Kidney (tissue), 14 donors: ENCODE data around the gene CD38. TPM values are rescaled to one million over a fixed set of nuclear protein-coding genes. Genes with fewer than 3 reads are reported as not detected.

Source experiments
- DNase-seq, 5 donors: peaks; one replicate each; pipeline ENCODE4 v3.0.0-alpha.2; 2013 to 2020
- FAIRE-seq: peaks from 2 replicates; lab custom pipeline; 2012; peaks lifted over from hg19 to GRCh38; lab: Jason Lieb, UNC
- H3K27ac ChIP-seq, 2 donors: one replicate each; pipeline ENCODE4 v1.7.0; 2013; ENCODE audit warnings: low read depth in 2 of 2, low read length in 2 of 2, inconsistent platforms in 1 of 2
- H3K27me3 ChIP-seq: one replicate; pipeline ENCODE4 v1.7.1; 2013; ENCODE audit warnings: low read length, inconsistent platforms; ENCODE audit not compliant: control insufficient read depth, insufficient read depth
- H3K36me3 ChIP-seq, 3 donors: one replicate each; pipeline versions ENCODE4 v1.7.0 to v1.7.1; 2013; ENCODE audit warnings: low read length in 3 of 3, control low read depth in 1 of 3, inconsistent platforms in 1 of 3; ENCODE audit not compliant: insufficient read depth in 3 of 3, control insufficient read depth in 2 of 3
- H3K4me1 ChIP-seq, 3 donors: one replicate each; pipeline versions ENCODE4 v1.7.0 to v1.7.1; 2013; ENCODE audit warnings: low read length in 3 of 3, inconsistent platforms in 1 of 3, low read depth in 1 of 3; ENCODE audit not compliant: control insufficient read depth in 2 of 3, insufficient read depth in 2 of 3
- H3K4me3 ChIP-seq, 3 donors: one replicate each; pipeline versions ENCODE4 v1.7.0 to v1.8.1; 2013; ENCODE audit warnings: low read length in 3 of 3, control low read depth in 1 of 3, inconsistent platforms in 1 of 3
- H3K9ac ChIP-seq, 3 donors: one replicate each; pipeline versions ENCODE4 v1.7.0 to v1.7.1; 2013; ENCODE audit warnings: low read length in 3 of 3, control low read depth in 1 of 3, inconsistent platforms in 1 of 3
- H3K9me3 ChIP-seq, 3 donors: one replicate each; pipeline versions ENCODE4 v1.7.0 to v1.7.1; 2013; ENCODE audit warnings: low read length in 3 of 3, control low read depth in 1 of 3, inconsistent platforms in 1 of 3; ENCODE audit not compliant: control insufficient read depth in 2 of 3, insufficient read depth in 1 of 3
- CTCF ChIP-seq: IDR thresholded peaks from 3 replicates; pipeline ENCODE4 v1.5.1; 2012; ENCODE audit warnings: mild to moderate bottlenecking, moderate library complexity, borderline replicate concordance; ENCODE audit not compliant: insufficient read depth; ENCODE audit errors: extremely low read depth
- intact Hi-C: fragments of 100-400 bp; cut with DNase I; formaldehyde crosslinking; loops from one replicate; pipeline ENCODE4 v1.11.1; 2022
- polyA plus RNA-seq: library from polyadenylated mRNA; stranded (reverse); fragments of 350-450 nt; fragmentation: Illumina TruSeq; extraction: RNeasy Lipid Tissue Mini Kit (QIAGEN cat#74804); gene quantifications from one replicate; pipeline ENCODE4 v1.2.3, GENCODE V29; 2014; ENCODE audit warnings: low read depth, low replicate concordance; ENCODE audit not compliant: insufficient read depth
- total RNA-seq: library from RNA; stranded (reverse); fragmentation: NEBNext Ultra II Directional; extraction: Animal tissue kit (Norgen Biotek cat#: 25700); gene quantifications from one replicate; pipeline ENCODE4 v1.2.1, GENCODE V29; 2021
- donor health status: control.
- donor health status: control.
- donor health status: control.
- donor health status: control.
- donor health status: control.
- donor health status: DM: yes; HTN: yes; CAD: no.
- donor health status: Normal renal cell carcinoma (clear cell type).

The CD38 gene
- total and polyA plus RNA-seq, 2 donors from 2014 or later, result 0.15 to 8.9 TPM

GRCh38 chr4:15793506-15794363, 15.6 kb downstream of the CD38 start:
- Histone ChIP-seq H3K36me3 (no peaks in the 10 kb centered on the region), H3K9me3 (no peaks in the 10 kb centered on the region), H3K4me1 (no peaks in the 10 kb centered on the region), H3K27me3 (no peaks in the 10 kb centered on the region), H3K9ac (no peak overlapping the region), H3K4me3 (no peak overlapping the region), H3K27ac (no peak overlapping the region)
- intact Hi-C loops, result no loop called here
- no peak for DNase-seq
- no peak for FAIRE-seq
- TF ChIP-seq CTCF, result no peak

- DNase-seq (no peak), FAIRE-seq (no peak)
- Histone ChIP-seq H3K9me3 (no peaks in the 10 kb centered on the region), H3K27me3 (no peaks in the 10 kb centered on the region), H3K4me1 (no peaks in the 10 kb centered on the region), H3K9ac (no peak overlapping the region), H3K4me3 (no peak overlapping the region), H3K36me3 (no peaks in the 10 kb centered on the region), H3K27ac (no peak overlapping the region)
- no peak for TF ChIP-seq CTCF
- intact Hi-C loops, result no loop called here
Observed at GRCh38 chr4:15794426-15794825, 16.3 kb downstream of the CD38 start.

- no peaks in the 10 kb centered on the region for H3K36me3 ChIP-seq
- no peak for TF ChIP-seq CTCF
- FAIRE-seq (no peak), DNase-seq (no peak)
- no peak overlapping the region for H3K27ac ChIP-seq
- H3K4me1 ChIP-seq, result no peaks in the 10 kb centered on the region
- H3K4me3 ChIP-seq, result no peak overlapping the region
- no peaks in the 10 kb centered on the region for H3K27me3 ChIP-seq
- no peak overlapping the region for H3K9ac ChIP-seq
- no peaks in the 10 kb centered on the region for H3K9me3 ChIP-seq
- intact Hi-C loops, result no loop called here
Observed at GRCh38 chr4:15794905-15795304, 16.8 kb downstream of the CD38 start.
